OCI-LY7 (cell line): ENCODE results near the gene SASH3. TPM values are rescaled to one million over a fixed set of nuclear protein-coding genes. Genes with fewer than 3 reads are reported as not detected.
A peak's percentile ranks its signal among the peaks of the same experiment; 100 is the strongest.

Source experiments
- BruUV-seq: library from RNA; stranded (reverse); fragments of 400-500 nt; replicated peaks from 2 replicates; lab custom pipeline; 2021; lab: Mats Ljungman, UMichigan
- CTCF ChIA-PET: fragments of 300-600 bp; sonication (Branson Sonifier 250); formaldehyde crosslinking; loops from one replicate; lab custom pipeline; 2022; ENCODE audit warnings: antibody characterized with exemption; ENCODE audit not compliant: unreplicated experiment; lab: Charles Lee
- POLR2A ChIA-PET: fragments of 300-600 bp; sonication (Branson Sonifier 250); formaldehyde crosslinking; loops from one replicate; lab custom pipeline; 2022; ENCODE audit warnings: antibody characterized with exemption; lab: Charles Lee
- DNase-seq: peaks from one replicate; pipeline ENCODE4 v3.0.0-alpha.2; 2015; ENCODE audit warnings: low spot score
- H2AFZ ChIP-seq: fragments of 200-600 bp; sonication (generic), shearing (Covaris generic); 2 replicates; pipeline ENCODE4 v1.6.1; 2014; ENCODE audit warnings: mild to moderate bottlenecking, antibody characterized with exemption, low read length, moderate library complexity
- H3K27ac ChIP-seq: fragments of 200-600 bp; sonication (generic); 2 replicates; pipeline ENCODE4 v1.5.1; 2014; ENCODE audit warnings: mixed run types, low read depth, mild to moderate bottlenecking, moderate library complexity, low read length, inconsistent platforms; ENCODE audit not compliant: poor library complexity, severe bottlenecking
- H3K36me3 ChIP-seq: fragments of 200-600 bp; sonication (generic); 2 replicates; pipeline ENCODE4 v1.6.1; 2014; ENCODE audit warnings: mild to moderate bottlenecking, antibody characterized with exemption, low read length, moderate library complexity, mixed read lengths; ENCODE audit not compliant: insufficient read depth
- H3K4me1 ChIP-seq: fragments of 200-600 bp; sonication (generic); 2 replicates; pipeline ENCODE4 v1.5.1; 2014; ENCODE audit warnings: mild to moderate bottlenecking, low read length; ENCODE audit not compliant: insufficient read depth, poor library complexity, severe bottlenecking
- H3K4me2 ChIP-seq: fragments of 200-600 bp; sonication (generic); 2 replicates; pipeline ENCODE4 v1.6.1; 2014; ENCODE audit warnings: mild to moderate bottlenecking, low read length
- H3K4me3 ChIP-seq: fragments of 200-600 bp; sonication (generic); 2 replicates; pipeline ENCODE4 v1.5.1; 2014; ENCODE audit warnings: mild to moderate bottlenecking, low read depth, low read length; ENCODE audit not compliant: poor library complexity, severe bottlenecking
- H3K79me2 ChIP-seq: fragments of 200-600 bp; sonication (generic); 2 replicates; pipeline ENCODE4 v1.6.1; 2016; ENCODE audit warnings: low read depth, mild to moderate bottlenecking, low read length, moderate library complexity, mixed read lengths; ENCODE audit not compliant: insufficient read depth
- H3K9me2 ChIP-seq: fragments of 200-600 bp; sonication (generic); 2 replicates; pipeline ENCODE4 v1.6.1; 2016; ENCODE audit warnings: mild to moderate bottlenecking, low read length, mixed read lengths; ENCODE audit not compliant: insufficient read depth
- H3K9me3 ChIP-seq: fragments of 200-600 bp; sonication (generic); 2 replicates; pipeline ENCODE4 v1.6.1; 2014; ENCODE audit warnings: mild to moderate bottlenecking, mixed run types, low read length, mixed read lengths
- H4K20me1 ChIP-seq: fragments of 200-600 bp; sonication (generic); 2 replicates; pipeline ENCODE4 v1.6.1; 2014; ENCODE audit warnings: mild to moderate bottlenecking, antibody characterized with exemption, low read length, moderate library complexity, mixed read lengths; ENCODE audit not compliant: insufficient read depth
- CTCF ChIP-seq: fragments of 200-600 bp; sonication (generic); conservative IDR thresholded peaks from 2 replicates; pipeline ENCODE4 v1.5.1; 2014; ENCODE audit warnings: mild to moderate bottlenecking, antibody characterized with exemption, low read length, moderate library complexity, mixed read lengths
- EZH2phosphoT487 ChIP-seq: fragments of 200-600 bp; sonication (generic); IDR thresholded peaks from 2 replicates; pipeline ENCODE4 v1.6.1; 2018; ENCODE audit warnings: low read depth, borderline replicate concordance, mild to moderate bottlenecking, mixed run types, antibody characterized with exemption, low read length, moderate library complexity, mixed read lengths
- intact Hi-C: fragments of 100-400 bp; cut with micrococcal nuclease; formaldehyde crosslinking; loops from one replicate; pipeline ENCODE4 v1.10.0; 2022; ENCODE audit not compliant: unreplicated experiment
- total RNA-seq, 2 experiments: library from RNA; depleted of rRNA in 1 of 2; stranded (reverse); fragments of >200 nt in 1 of 2; shearing (Covaris generic) in 1 of 2; gene quantifications; 2 replicates each; pipeline ENCODE4 v1.2.3, GENCODE V29; 2014 to 2022

Gene SASH3
- total RNA-seq, 2 experiments from 2014 or later, result 157 to 194 TPM

GRCh38 chrX:129790146-129790545, 10.4 kb downstream of the SASH3 start:
- Histone ChIP-seq H3K36me3 (peaks cover 93% of the 10 kb centered on the region), H2AFZ (no peak overlapping the region), H3K9me3 (no peaks in the 10 kb centered on the region), H3K4me1 (peaks cover 26% of the 10 kb centered on the region), H4K20me1 (peaks cover 5% of the 10 kb centered on the region; the same call in 1 of the 2 replicates), H3K27ac (no peak overlapping the region), H3K9me2 (no peaks in the 10 kb centered on the region), H3K4me2 (no peak overlapping the region), H3K79me2 (peaks cover 35% of the 10 kb centered on the region), H3K4me3 (no peak overlapping the region)
- TF ChIP-seq EZH2phosphoT487 (no peak), CTCF (peak; percentile 23; the same call in 1 of the 2 replicates)
- ChIA-PET POLR2A (no interaction called here), CTCF (no interaction called here)
- no peak for DNase-seq
- no TSS peak for BruUV-seq
- intact Hi-C loops, result no loop called here

- Histone ChIP-seq H3K9me2 (no peaks in the 10 kb centered on the region), H3K36me3 (peaks cover 93% of the 10 kb centered on the region), H3K4me3 (no peak overlapping the region), H3K79me2 (peaks cover 28% of the 10 kb centered on the region), H3K9me3 (no peaks in the 10 kb centered on the region), H2AFZ (no peak overlapping the region), H4K20me1 (peaks cover 5% of the 10 kb centered on the region; the same call in 1 of the 2 replicates), H3K4me1 (peaks cover 20% of the 10 kb centered on the region), H3K4me2 (no peak overlapping the region), H3K27ac (no peak overlapping the region)
- TF ChIP-seq EZH2phosphoT487 (no peak), CTCF (no peak)
- no TSS peak for BruUV-seq
- intact Hi-C loops, result no loop called here
- CTCF ChIA-PET, result no interaction called here
- POLR2A ChIA-PET, result no interaction called here
- DNase-seq, result no peak
Observed at GRCh38 chrX:129790808-129791207, 11.1 kb downstream of the SASH3 start.

GRCh38 chrX:129791336-129791735, 11.6 kb downstream of the SASH3 start:
- H3K79me2 ChIP-seq, result peaks cover 23% of the 10 kb centered on the region
- H3K4me1 ChIP-seq, result peaks cover 14% of the 10 kb centered on the region

More at GRCh38 chrX:129791336-129791735, 11.6 kb downstream of the SASH3 start:
- H2AFZ ChIP-seq, result no peak overlapping the region
- no peak overlapping the region for H3K27ac ChIP-seq
- H3K4me3 ChIP-seq, result no peak overlapping the region
- no peak for DNase-seq
- TF ChIP-seq CTCF (no peak), EZH2phosphoT487 (no peak)
- ChIA-PET POLR2A (no interaction called here), CTCF (no interaction called here)
- H3K4me2 ChIP-seq, result no peak overlapping the region
- peaks cover 94% of the 10 kb centered on the region for H3K36me3 ChIP-seq
- intact Hi-C loops, result no loop called here
- H3K9me3 ChIP-seq, result no peaks in the 10 kb centered on the region
- BruUV-seq, result no TSS peak
- H3K9me2 ChIP-seq, result no peaks in the 10 kb centered on the region
- peaks cover 5% of the 10 kb centered on the region; the same call in 1 of the 2 replicates for H4K20me1 ChIP-seq
